MM.1S (cell line): ENCODE results near the gene SERPINB4.
"Not testable (repeated sequence)": the region's sequence is repeated elsewhere in the genome, so short reads cannot be mapped to it uniquely, and the experiment has no call there.

Experiments
- DNase-seq: peaks from one replicate; pipeline ENCODE4 v3.0.0-alpha.2; 2015
- H2AFZ ChIP-seq: fragments of 300-600 bp; sonication (generic); 2 replicates; pipeline ENCODE4 v1.6.0; 2016; ENCODE audit warnings: antibody characterized with exemption, low read length
- H3F3A ChIP-seq: fragments of 300-600 bp; sonication (generic); 2 replicates; pipeline ENCODE4 v1.6.1; 2016; ENCODE audit warnings: mild to moderate bottlenecking, antibody characterized with exemption, low read length, moderate library complexity, mixed read lengths; ENCODE audit not compliant: insufficient read depth
- H3K27ac ChIP-seq: fragments of 300-600 bp; sonication (generic); 2 replicates; pipeline ENCODE4 v1.5.1; 2016; ENCODE audit warnings: mild to moderate bottlenecking, low read length
- H3K27me3 ChIP-seq: fragments of 300-600 bp; sonication (generic); replicated peaks from 2 replicates; pipeline ENCODE4 v1.6.0; 2016; ENCODE audit warnings: low read length; ENCODE audit not compliant: insufficient read depth
- H3K36me3 ChIP-seq: fragments of 300-600 bp; sonication (generic); replicated peaks from 2 replicates; pipeline ENCODE4 v1.6.1; 2016; ENCODE audit warnings: mild to moderate bottlenecking, low read length, mixed read lengths; ENCODE audit not compliant: insufficient read depth
- H3K4me1 ChIP-seq: fragments of 300-600 bp; sonication (generic); 2 replicates; pipeline ENCODE4 v1.6.1; 2016; ENCODE audit warnings: low read length, mixed read lengths
- H3K4me2 ChIP-seq: fragments of 300-600 bp; sonication (generic); 2 replicates; pipeline ENCODE4 v1.6.0; 2016; ENCODE audit warnings: low read depth, low read length
- H3K4me3 ChIP-seq: fragments of 300-600 bp; sonication (generic); 2 replicates; pipeline ENCODE4 v1.5.1; 2016; ENCODE audit warnings: low read length, mixed read lengths
- H3K79me2 ChIP-seq: fragments of 300-600 bp; sonication (generic); 2 replicates; pipeline ENCODE4 v1.6.1; 2016; ENCODE audit warnings: mixed run types, low read length, mixed read lengths
- H3K9ac ChIP-seq: fragments of 300-600 bp; sonication (generic); 2 replicates; pipeline ENCODE4 v1.6.1; 2016; ENCODE audit warnings: low read length, mixed read lengths
- H3K9me2 ChIP-seq: fragments of 300-600 bp; sonication (generic); replicated peaks from 2 replicates; pipeline ENCODE4 v1.6.1; 2016; ENCODE audit warnings: mild to moderate bottlenecking, low read length, mixed read lengths; ENCODE audit not compliant: insufficient read depth
- H3K9me3 ChIP-seq: fragments of 300-600 bp; sonication (generic); replicated peaks from 2 replicates; pipeline ENCODE4 v1.6.1; 2016; ENCODE audit warnings: mild to moderate bottlenecking, low read length, mixed read lengths; ENCODE audit not compliant: insufficient read depth
- H4K20me1 ChIP-seq: fragments of 300-600 bp; sonication (generic); 2 replicates; pipeline ENCODE4 v1.6.1; 2016; ENCODE audit warnings: mild to moderate bottlenecking, low read length, moderate library complexity, mixed read lengths; ENCODE audit not compliant: insufficient read depth
- EZH2 ChIP-seq: fragments of 300-600 bp; sonication (generic); optimal IDR thresholded peaks from 2 replicates; pipeline ENCODE3; 2017; ENCODE audit warnings: low read depth, mild to moderate bottlenecking, antibody characterized with exemption, low read length, mixed read lengths
- EZH2phosphoT487 ChIP-seq: fragments of 300-600 bp; sonication (generic); IDR thresholded peaks from 2 replicates; pipeline ENCODE4 v1.6.1; 2018; ENCODE audit warnings: antibody characterized with exemption, low read length
- TF ChIP-seq, protein P1 (sequence below): fragments of 300-600 bp; sonication (generic); IDR thresholded peaks from 2 replicates; pipeline ENCODE4 v1.5.1; 2016; ENCODE audit warnings: antibody characterized with exemption, low read length, mixed read lengths

The SERPINB4 gene

GRCh38 chr18:63664571-63664970, 20.5 kb upstream of the SERPINB4 start:
- H3K9me2 ChIP-seq, result no peaks in the 10 kb centered on the region
- H2AFZ ChIP-seq, result no peak overlapping the region
- no peak overlapping the region for H3K27ac ChIP-seq
- H3K79me2 ChIP-seq, result no peaks in the 10 kb centered on the region
- H3K36me3 ChIP-seq, result no peaks in the 10 kb centered on the region
- no peaks in the 10 kb centered on the region for H3K9me3 ChIP-seq
- H3F3A ChIP-seq, result no peaks in the 10 kb centered on the region
- no peak for DNase-seq
- no peaks in the 10 kb centered on the region for H3K4me1 ChIP-seq
- no peak overlapping the region for H3K4me2 ChIP-seq
- no peak for TF ChIP-seq EZH2phosphoT487
- no peak for TF ChIP-seq EZH2
- TF ChIP-seq, protein P1, sequence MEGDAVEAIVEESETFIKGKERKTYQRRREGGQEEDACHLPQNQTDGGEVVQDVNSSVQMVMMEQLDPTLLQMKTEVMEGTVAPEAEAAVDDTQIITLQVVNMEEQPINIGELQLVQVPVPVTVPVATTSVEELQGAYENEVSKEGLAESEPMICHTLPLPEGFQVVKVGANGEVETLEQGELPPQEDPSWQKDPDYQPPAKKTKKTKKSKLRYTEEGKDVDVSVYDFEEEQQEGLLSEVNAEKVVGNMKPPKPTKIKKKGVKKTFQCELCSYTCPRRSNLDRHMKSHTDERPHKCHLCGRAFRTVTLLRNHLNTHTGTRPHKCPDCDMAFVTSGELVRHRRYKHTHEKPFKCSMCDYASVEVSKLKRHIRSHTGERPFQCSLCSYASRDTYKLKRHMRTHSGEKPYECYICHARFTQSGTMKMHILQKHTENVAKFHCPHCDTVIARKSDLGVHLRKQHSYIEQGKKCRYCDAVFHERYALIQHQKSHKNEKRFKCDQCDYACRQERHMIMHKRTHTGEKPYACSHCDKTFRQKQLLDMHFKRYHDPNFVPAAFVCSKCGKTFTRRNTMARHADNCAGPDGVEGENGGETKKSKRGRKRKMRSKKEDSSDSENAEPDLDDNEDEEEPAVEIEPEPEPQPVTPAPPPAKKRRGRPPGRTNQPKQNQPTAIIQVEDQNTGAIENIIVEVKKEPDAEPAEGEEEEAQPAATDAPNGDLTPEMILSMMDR, result no peak
- H3K27me3 ChIP-seq, result no peaks in the 10 kb centered on the region
- H3K4me3 ChIP-seq, result no peak overlapping the region
- H3K9ac ChIP-seq, result no peak overlapping the region
- no peaks in the 10 kb centered on the region for H4K20me1 ChIP-seq

- not testable (repeated sequence) for H3K4me1 ChIP-seq, H3F3A ChIP-seq, H3K36me3 ChIP-seq, DNase-seq, H3K9me3 ChIP-seq, H3K27ac ChIP-seq, H3K9ac ChIP-seq, H4K20me1 ChIP-seq, H3K27me3 ChIP-seq, H2AFZ ChIP-seq, H3K79me2 ChIP-seq, H3K4me3 ChIP-seq, H3K9me2 ChIP-seq, H3K4me2 ChIP-seq
Observed at GRCh38 chr18:63661750-63662149, 17.7 kb upstream of the SERPINB4 start, which contains the start of gene SERPINB3. Gene SERPINB3 (minus strand): TSS chr18:63661893. CDS start chr18:63661216, 677 bp downstream.

DNA sequence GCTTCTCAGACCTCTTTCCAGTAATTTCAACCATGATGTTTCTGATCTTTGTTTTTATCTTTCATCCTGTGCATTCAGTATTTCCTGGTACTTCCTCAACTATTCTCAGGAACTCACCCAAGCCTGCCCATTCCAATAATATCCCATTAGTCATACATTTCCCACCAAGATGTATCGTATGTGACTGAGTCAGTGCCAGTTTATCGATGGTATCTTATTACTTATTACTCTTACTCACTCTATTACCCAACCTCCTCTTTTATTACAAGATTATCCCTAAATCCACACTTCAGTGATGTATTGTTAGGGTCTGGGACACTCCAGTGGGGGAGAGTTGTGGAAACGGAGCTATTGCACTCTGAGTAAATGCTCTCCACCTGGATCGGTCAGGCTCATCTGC, 14.9 kb upstream of the SERPINB4 start:
- not testable (repeated sequence) for H3K27ac ChIP-seq, H3K9me3 ChIP-seq

GRCh38 chr18:63650271-63650670, 6.2 kb upstream of the SERPINB4 start:
- H3K4me1 ChIP-seq, result not testable (repeated sequence)

More for the DNA sequence above, 14.9 kb upstream of the SERPINB4 start:
- not testable (repeated sequence) for H4K20me1 ChIP-seq, H3K4me1 ChIP-seq, H3K27me3 ChIP-seq, H3K9ac ChIP-seq, H3K4me3 ChIP-seq, H2AFZ ChIP-seq, H3K79me2 ChIP-seq, DNase-seq, H3K9me2 ChIP-seq, H3K4me2 ChIP-seq, H3K36me3 ChIP-seq, H3F3A ChIP-seq

DNA sequence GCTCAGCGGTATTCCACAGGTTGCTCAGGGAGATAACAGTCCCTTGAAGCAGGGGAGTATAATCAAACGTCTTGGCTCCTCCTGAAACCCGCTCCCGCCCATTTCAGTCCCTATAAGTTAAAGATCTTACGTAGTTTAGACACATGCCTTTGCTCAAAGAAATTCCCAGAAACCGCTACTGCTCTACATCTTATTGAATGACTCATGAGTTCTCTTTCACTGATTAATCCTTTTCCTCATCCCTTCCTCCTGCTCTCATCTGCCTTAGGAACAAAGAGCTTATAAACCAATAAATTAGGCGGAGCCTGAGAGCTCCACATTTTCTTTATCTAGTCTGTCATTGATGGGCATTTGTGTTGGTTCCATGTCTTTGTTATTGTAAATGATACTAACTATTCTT, 4.2 kb upstream of the SERPINB4 start:
- Histone ChIP-seq H3K79me2 (no peaks in the 10 kb centered on the region), H2AFZ (no peak overlapping the region), H3K36me3 (no peaks in the 10 kb centered on the region), H3K9me2 (no peaks in the 10 kb centered on the region), H3K9ac (no peak overlapping the region), H3K4me3 (no peak overlapping the region), H3F3A (no peaks in the 10 kb centered on the region), H3K27ac (no peak overlapping the region), H3K9me3 (no peaks in the 10 kb centered on the region), H3K4me1 (no peaks in the 10 kb centered on the region), H3K4me2 (no peak overlapping the region), H4K20me1 (no peaks in the 10 kb centered on the region), H3K27me3 (no peaks in the 10 kb centered on the region)
- no peak for DNase-seq
- TF ChIP-seq EZH2, result no peak
- TF ChIP-seq EZH2phosphoT487, result no peak
- TF ChIP-seq, protein P1, result no peak

More at GRCh38 chr18:63650271-63650670, 6.2 kb upstream of the SERPINB4 start:
- not testable (repeated sequence) for H3K9ac ChIP-seq, H3K36me3 ChIP-seq, H3F3A ChIP-seq, H3K27ac ChIP-seq, H3K4me3 ChIP-seq, H3K79me2 ChIP-seq, H3K9me3 ChIP-seq, H4K20me1 ChIP-seq, H3K27me3 ChIP-seq, DNase-seq, H3K4me2 ChIP-seq, H2AFZ ChIP-seq, H3K9me2 ChIP-seq
